Measurements from ENCODE around the gene PCBP3.

PCBP3 gene

GRCh38 chr21:45823100-45823681 is 179.7 kb downstream of the PCBP3 start:
- no peak for TF ChIP-seq CTCF (IDR thresholded peaks at IDR 0.05)

GRCh38 chr21:45824546-45825215 is 181.2 kb downstream of the PCBP3 start:
- TF ChIP-seq CTCF (IDR thresholded peaks at IDR 0.05) = no peak

- TF ChIP-seq CTCF (IDR thresholded peaks at IDR 0.05) = no peak
Observed at GRCh38 chr21:45825219-45825618, 181.7 kb downstream of the PCBP3 start.

- no peak for TF ChIP-seq CTCF (IDR thresholded peaks at IDR 0.05)
Observed at GRCh38 chr21:45826676-45827301, 183.3 kb downstream of the PCBP3 start.

GRCh38 chr21:45827302-45827692 is 183.8 kb downstream of the PCBP3 start:
- no peak for TF ChIP-seq CTCF (IDR thresholded peaks at IDR 0.05)

- TF ChIP-seq CTCF (IDR thresholded peaks at IDR 0.05) = no peak
Observed at GRCh38 chr21:45827881-45828579, 184.5 kb downstream of the PCBP3 start.

GRCh38 chr21:45828580-45829570 is 185.3 kb downstream of the PCBP3 start:
- TF ChIP-seq CTCF (IDR thresholded peaks at IDR 0.05) = no peak

All from LNCAP (cell line).